ENCODE data around the gene INTS1.

GRCh38 chr7:1548944-1549343 lies 44.8 kb upstream of the INTS1 start:
- TF ChIP-seq GATA2 (IDR thresholded peaks at IDR 0.05; ENCODE audit: low read depth, low read length) (no peak), GATA3 (IDR thresholded peaks at IDR 0.05; ENCODE audit: low read depth, low read length) (no peak)
